Hepatic stellate cell (primary cell): ENCODE measurements around the gene ZBTB6.
A peak's percentile ranks its signal among the peaks of the same experiment; 100 is the strongest.
"Not testable (repeated sequence)": the region's sequence is repeated elsewhere in the genome, so short reads cannot be mapped to it uniquely, and the experiment has no call there.

Experiments used
- DNase-seq: peaks from one replicate; pipeline ENCODE4 v3.0.0; 2011; ENCODE audit warnings: low spot score

Gene ZBTB6

DNA sequence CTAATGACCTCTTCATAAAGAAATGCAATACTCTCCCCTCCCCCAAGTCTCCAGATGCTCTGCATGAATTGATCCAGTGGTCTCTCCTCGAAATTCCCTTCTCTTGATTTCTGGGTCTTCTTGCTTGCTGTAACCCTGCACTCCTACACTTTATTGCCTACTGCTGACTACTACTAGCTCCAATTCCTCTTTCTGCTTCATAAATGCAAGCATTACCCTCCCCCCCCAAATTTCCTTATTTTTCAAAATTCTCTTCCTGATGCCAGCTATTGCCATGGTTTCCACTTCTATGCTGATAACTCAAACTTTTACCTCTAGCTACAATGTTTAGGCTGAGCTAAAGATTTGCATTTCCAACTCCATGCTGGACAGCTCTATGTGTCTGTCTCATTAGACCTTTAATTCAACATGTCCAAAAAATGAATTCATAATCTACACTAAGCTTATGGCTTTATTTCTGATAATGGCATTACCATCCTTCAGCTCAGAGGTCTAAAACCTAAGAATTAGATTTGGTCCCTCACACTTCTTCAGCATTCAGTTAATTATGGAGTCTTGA lies 16.8 kb upstream of the ZBTB6 start:
- DNase-seq: no peak

- no peak for DNase-seq
These were observed 10.8 kb upstream of the ZBTB6 start for GRCh38 chr9:122923947-122924346.

DNA sequence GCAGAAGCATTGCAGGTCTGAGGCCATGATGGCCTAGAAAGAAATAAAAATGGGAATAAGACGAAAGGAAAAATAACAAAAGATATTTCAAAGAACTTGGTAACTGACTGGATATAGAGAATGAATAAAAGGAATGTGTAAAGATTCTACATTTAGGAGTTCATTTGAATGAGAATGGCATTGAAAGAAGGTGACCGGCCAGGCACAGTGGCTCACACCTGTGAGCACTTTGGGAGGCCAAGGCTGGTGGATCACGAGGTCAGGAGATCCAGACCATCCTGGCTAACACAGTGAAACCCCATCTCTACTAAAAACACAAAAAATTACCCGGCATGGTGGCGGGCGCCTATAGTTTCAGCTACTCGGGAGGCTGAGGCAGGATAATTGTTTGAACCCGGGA lies 9.6 kb upstream of the ZBTB6 start:
- DNase-seq: no peak

DNA sequence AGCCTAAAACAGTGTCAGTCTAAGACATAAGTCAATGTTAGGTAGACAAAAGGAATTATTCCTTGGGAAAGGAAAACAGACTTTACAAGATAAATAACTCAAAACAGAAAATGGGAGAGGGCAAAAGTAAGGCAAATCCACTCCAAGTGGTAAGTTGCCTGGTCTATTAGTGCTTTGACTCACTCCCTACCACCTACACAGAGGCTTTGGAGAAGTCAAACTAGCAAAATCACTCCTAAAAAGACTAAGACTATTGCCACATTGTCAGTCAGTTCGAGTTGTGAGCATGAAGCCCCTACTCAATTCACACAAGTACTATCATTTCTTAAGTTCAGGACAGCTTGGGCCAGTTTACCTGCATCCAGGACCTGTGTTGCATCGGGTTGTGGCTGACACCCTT lies 5.2 kb upstream of the ZBTB6 start:
- no peak for DNase-seq

- no peak for DNase-seq
These were observed 506 bp downstream of the ZBTB6 start for GRCh38 chr9:122912671-122912963.

GRCh38 chr9:122906122-122906521 lies 7.0 kb downstream of the ZBTB6 start:
- DNase-seq: not testable (repeated sequence)

- peak; percentile 92 for DNase-seq
These were observed 8.1 kb downstream of the ZBTB6 start, which contains the start of gene RC3H2 for GRCh38 chr9:122904823-122905710. RC3H2 (minus strand) TSS chr9:122905359; CDS start chr9:122897509, 7,850 bp downstream.

DNA sequence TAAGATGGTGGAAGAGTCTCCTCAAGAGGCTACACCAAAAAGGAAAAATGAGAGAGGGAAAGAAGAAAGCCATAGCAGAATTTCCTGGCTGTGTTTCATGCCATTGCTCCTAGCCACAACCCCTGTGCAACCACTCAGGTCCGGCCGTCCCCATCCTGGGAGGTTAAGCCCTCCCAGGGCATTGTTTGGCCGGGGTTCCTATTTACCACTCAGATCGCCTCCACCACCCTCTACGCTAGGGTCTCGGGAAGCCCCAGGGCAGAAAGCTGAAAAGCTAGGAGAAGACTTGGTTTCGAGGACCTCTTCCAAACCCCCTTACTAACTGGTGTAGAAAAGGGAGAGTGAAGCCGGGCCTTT lies 8.7 kb downstream of the ZBTB6 start:
- peak; percentile 40 for DNase-seq

DNA sequence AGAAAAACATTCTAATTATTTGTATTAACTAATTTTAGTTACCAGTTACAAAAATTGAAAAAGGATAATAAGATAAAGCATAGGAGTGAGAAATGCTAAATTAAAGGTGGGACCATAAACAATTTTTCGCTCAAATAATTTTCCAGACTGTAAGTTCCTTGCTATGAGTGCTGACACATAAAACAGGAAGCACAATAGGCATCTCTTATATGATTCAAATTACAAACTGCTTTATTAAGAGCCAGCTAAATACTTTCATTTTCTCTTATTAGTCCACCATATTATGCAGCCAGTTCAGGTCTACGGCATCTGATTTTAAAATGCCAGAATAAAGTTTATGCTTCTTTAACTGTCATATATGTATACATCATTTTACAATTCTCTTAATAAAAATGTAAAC lies 12.3 kb downstream of the ZBTB6 start:
- peak; percentile 16 for DNase-seq

DNA sequence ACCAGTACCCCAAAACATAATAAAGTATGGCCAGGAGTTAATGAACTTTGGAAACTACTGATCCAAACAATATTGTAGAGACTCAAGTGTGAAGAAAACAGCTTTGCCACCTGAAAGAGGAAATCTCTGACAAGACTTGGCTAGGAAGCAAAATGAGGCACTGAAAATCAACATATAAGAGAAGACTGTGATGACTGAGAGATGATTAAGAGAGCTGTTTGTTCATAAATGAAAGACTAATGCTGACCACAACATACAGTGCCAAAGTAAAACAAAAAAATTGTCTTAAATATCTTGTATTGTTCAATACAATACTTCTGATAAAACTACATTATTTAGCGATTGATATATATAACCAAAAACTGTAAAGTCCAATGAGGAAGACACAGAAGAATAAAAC lies 15.2 kb downstream of the ZBTB6 start:
- no peak for DNase-seq

- DNase-seq: no peak
These were observed 24.6 kb downstream of the ZBTB6 start for GRCh38 chr9:122888480-122888879.

GRCh38 chr9:122883125-122883524 lies 30.0 kb downstream of the ZBTB6 start:
- no peak for DNase-seq

DNA sequence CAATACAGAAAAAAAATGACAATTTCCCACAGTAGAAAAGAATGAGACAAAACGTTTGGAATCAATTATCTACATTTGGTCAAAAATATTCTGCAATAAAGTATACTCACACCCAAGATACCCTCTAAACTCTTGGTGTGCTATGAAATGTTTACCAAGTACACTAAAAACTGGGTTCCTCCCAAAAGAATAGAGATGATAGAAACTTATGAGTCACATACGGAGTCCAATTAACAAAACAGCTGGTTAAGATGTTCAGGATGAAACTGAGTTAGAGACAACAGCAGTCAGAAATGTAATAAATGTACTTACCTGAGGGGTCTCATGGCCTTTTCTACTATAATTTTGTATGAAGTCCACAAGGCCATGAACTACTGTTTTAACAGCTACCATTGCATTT lies 33.7 kb downstream of the ZBTB6 start:
- no peak for DNase-seq

GRCh38 chr9:122875523-122875922 lies 37.6 kb downstream of the ZBTB6 start:
- DNase-seq: no peak

DNA sequence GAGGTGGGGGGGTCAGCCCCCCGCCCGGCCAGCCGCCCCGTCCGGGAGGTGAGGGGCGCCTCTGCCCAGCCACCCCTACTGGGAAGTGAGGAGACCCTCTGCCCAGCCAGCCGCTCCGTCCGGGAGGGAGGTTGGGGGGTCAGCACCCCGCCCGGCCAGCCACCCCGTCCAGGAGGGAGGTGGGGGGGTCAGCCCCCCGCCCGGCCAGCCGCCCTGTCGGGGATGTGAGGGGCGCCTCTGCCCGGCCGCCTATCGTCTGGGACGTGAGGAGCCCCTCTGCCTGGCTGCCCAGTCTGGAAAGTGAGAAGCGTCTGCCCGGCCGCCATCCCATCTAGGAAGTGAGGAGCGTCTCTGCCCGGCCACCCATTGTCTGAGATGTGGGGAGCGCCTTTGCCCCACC lies 45.8 kb downstream of the ZBTB6 start:
- DNase-seq: not testable (repeated sequence)

- DNase-seq: no peak
These were observed 47.0 kb downstream of the ZBTB6 start for GRCh38 chr9:122866079-122866478.

DNA sequence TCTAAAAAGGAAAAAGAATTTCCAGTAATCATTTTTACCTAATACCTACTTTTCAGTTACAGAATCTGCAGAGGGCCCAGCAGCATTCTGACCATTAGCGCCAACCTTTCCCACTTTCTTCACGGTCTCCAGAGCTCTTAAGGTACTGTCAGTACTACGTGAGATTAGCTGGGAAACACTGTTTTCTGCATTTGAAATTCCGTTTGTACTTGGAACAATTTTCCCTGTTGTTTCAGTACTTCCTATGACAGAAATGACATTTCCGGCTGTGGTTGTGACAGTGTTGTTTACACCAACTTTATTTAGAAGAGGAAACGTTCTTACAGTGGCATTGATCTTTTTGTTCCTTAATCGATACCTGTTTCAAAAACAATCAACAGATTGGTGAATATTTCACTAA lies 47.8 kb downstream of the ZBTB6 start:
- no peak for DNase-seq

- DNase-seq: no peak
These were observed 49.7 kb downstream of the ZBTB6 start for GRCh38 chr9:122863407-122863806.

DNA sequence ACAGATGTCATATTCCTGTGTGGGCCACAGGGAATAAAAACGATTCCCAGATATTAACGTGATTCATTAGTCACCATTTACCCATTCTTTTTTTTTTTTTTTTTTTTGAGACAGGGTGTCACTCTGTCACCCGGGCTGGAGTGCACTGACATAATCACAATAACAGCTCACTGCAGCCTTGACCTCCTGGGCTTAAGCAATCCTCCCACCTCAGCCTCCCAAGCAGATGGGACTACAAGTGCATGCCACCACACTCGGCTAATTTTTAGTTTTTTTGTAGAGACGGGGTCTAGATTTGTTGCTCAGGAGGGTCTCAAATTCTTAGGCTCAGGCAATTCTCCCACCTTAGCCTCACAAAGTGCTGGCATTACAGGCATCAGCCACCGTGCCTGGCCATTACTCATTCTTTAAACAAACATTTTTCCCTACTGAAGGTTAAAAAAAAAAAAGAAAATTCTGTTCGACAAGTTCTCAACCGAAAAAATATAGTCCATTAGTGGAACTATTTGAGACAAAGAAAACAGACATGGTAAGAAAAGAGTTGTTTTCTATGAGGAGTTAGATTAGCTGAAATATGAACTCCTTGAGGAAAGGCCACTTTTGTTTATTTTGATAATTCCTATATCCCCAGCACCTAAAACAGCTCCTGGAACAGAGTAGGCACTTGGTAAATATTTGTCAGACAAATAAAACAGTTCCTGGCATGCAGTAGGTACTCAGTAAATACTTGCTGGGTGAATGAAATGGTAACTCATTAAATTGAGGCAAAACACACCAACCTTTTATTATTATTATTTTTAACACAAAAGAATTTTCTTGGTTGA lies 52.6 kb downstream of the ZBTB6 start:
- DNase-seq: no peak
